ENCODE data around the gene PRKAR1B. TPM values are rescaled to one million over a fixed set of nuclear protein-coding genes. Genes with fewer than 3 reads are reported as not detected.

Gene PRKAR1B
- total RNA-seq, 2 experiments from 2014 or later: 22.5 to 41.6 TPM

DNA sequence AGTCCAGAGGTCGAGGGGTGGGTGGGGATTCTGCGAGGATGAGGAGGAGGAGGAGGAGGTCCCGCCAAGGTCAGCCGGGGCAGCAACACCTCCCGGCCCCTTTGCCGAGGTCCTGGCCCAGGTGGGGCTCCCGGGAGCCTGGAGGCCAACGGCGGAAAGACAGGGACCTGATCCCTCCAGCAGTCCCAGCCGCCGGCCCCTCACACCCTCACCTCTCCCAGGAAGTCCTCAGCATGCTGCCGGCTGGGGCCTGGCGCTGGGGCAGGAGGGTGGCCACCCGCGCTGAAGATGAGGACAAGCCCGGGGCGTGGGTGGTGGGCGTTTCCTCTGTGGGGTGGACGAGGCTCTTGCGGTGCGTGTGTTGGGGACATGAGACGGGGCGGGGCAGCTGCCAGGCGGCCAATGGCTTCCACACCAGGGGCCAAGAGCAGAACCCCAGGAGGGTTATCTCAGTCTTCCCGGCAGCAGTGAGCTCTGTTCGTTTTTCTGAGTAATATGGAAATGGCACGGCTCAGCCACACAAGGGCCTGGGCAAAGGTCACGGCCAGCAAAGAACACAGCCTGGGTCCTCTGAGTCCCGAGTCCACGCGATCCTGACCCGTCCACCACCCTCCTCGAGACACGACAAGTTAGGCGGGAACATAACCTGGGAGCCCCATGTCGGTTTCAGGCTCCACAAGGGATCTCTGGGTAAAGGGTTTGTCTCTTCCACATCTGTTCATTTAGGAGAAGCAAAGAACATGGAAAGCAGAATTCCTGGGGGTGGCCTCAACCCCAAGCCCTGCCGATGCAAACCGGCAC is 124.5 kb downstream of the PRKAR1B start:
- no peak overlapping the region for H3K27ac ChIP-seq (ENCODE audit: low read depth, low read length, poor library complexity, severe bottlenecking)
- TF ChIP-seq, protein P1, sequence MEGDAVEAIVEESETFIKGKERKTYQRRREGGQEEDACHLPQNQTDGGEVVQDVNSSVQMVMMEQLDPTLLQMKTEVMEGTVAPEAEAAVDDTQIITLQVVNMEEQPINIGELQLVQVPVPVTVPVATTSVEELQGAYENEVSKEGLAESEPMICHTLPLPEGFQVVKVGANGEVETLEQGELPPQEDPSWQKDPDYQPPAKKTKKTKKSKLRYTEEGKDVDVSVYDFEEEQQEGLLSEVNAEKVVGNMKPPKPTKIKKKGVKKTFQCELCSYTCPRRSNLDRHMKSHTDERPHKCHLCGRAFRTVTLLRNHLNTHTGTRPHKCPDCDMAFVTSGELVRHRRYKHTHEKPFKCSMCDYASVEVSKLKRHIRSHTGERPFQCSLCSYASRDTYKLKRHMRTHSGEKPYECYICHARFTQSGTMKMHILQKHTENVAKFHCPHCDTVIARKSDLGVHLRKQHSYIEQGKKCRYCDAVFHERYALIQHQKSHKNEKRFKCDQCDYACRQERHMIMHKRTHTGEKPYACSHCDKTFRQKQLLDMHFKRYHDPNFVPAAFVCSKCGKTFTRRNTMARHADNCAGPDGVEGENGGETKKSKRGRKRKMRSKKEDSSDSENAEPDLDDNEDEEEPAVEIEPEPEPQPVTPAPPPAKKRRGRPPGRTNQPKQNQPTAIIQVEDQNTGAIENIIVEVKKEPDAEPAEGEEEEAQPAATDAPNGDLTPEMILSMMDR (conservative IDR thresholded peaks at IDR 0.05; ENCODE audit: low read length): no peak
- no peak for TF ChIP-seq EZH2phosphoT487 (IDR thresholded peaks at IDR 0.05; ENCODE audit: borderline replicate concordance, low read depth, low read length)
- intact Hi-C loops (cut with micrococcal nuclease; ENCODE audit: unreplicated experiment): no loop called here
- no peaks in the 10 kb centered on the region for H3K4me1 ChIP-seq (ENCODE audit: insufficient read depth, low read length, poor library complexity, severe bottlenecking)
- H2AFZ ChIP-seq (ENCODE audit: low read length): no peak overlapping the region
- no peak for DNase-seq (ENCODE audit: low spot score)
- no TSS peak for BruUV-seq (replicated peaks)
- ChIA-PET CTCF (ENCODE audit: unreplicated experiment) (no interaction called here), POLR2A (no interaction called here)
- H3K9me2 ChIP-seq (ENCODE audit: insufficient read depth, low read length): no peaks in the 10 kb centered on the region
- no peaks in the 10 kb centered on the region for H4K20me1 ChIP-seq (ENCODE audit: insufficient read depth, low read length)
- no peaks in the 10 kb centered on the region for H3K9me3 ChIP-seq (ENCODE audit: low read length)
- no peaks in the 10 kb centered on the region for H3K36me3 ChIP-seq (ENCODE audit: insufficient read depth, low read length)
- no peak overlapping the region for H3K4me2 ChIP-seq (ENCODE audit: low read length)
- H3K4me3 ChIP-seq (ENCODE audit: low read depth, low read length, poor library complexity, severe bottlenecking): no peak overlapping the region
- H3K79me2 ChIP-seq (ENCODE audit: insufficient read depth, low read depth, low read length): no peaks in the 10 kb centered on the region

DNA sequence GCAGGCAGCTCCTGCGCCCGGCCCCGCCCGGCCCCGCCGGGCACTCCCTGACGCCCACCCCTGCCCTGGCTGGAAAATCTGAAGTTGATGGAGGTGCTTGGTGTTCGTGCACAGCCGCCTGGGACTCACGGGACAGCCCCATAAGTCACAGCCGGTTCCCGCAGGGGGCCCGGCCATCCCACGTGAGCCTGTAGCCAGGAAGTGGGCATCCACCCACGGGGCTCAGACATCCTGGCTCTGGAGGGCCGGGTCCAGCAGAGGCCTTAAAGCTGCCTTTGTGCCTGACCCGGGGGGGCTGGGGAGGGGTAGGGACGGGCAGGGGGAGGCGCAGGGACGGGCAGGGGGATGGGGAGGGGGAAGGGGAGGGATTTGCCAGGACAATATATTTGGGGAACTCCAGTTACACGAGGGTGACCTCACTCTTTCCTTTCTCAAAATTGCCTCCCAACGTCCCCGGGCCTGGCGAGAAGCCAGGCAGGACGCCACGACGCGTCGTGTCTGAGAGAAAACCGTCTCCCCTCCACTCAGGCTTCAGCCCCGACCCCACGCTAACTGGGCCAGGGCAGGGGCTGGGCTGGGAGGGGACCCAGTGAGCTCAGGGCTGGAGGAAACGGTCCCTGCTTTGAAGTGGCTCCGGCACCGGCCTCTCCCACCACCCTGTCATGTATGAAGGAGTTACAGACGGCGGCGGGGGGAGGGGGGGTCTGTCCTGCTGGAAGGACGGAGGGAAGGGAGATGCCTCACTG is 125.3 kb downstream of the PRKAR1B start:
- POLR2A ChIA-PET: no interaction called here
- Histone ChIP-seq H2AFZ (ENCODE audit: low read length) (no peak overlapping the region), H3K4me1 (ENCODE audit: insufficient read depth, low read length, poor library complexity, severe bottlenecking) (no peaks in the 10 kb centered on the region)

More for the DNA sequence above, 125.3 kb downstream of the PRKAR1B start:
- no peak for TF ChIP-seq EZH2phosphoT487 (IDR thresholded peaks at IDR 0.05; ENCODE audit: borderline replicate concordance, low read depth, low read length)
- TF ChIP-seq, protein P1 (conservative IDR thresholded peaks at IDR 0.05; ENCODE audit: low read length): no peak
- Histone ChIP-seq H3K27ac (ENCODE audit: low read depth, low read length, poor library complexity, severe bottlenecking) (no peak overlapping the region), H4K20me1 (ENCODE audit: insufficient read depth, low read length) (no peaks in the 10 kb centered on the region), H3K9me2 (ENCODE audit: insufficient read depth, low read length) (no peaks in the 10 kb centered on the region), H3K9me3 (ENCODE audit: low read length) (no peaks in the 10 kb centered on the region), H3K36me3 (ENCODE audit: insufficient read depth, low read length) (no peaks in the 10 kb centered on the region), H3K4me3 (ENCODE audit: low read depth, low read length, poor library complexity, severe bottlenecking) (no peak overlapping the region), H3K79me2 (ENCODE audit: insufficient read depth, low read depth, low read length) (no peaks in the 10 kb centered on the region), H3K4me2 (ENCODE audit: low read length) (no peak overlapping the region)
- DNase-seq (ENCODE audit: low spot score): no peak
- BruUV-seq (replicated peaks): no TSS peak
- intact Hi-C loops (cut with micrococcal nuclease; ENCODE audit: unreplicated experiment): no loop called here
- CTCF ChIA-PET (ENCODE audit: unreplicated experiment): no interaction called here
